HG02571 (cell line): ENCODE data around the gene HOXB6.

Experiments used
- ATAC-seq: cut with Tn5 transposase; IDR thresholded peaks from one replicate; pipeline ENCODE4 v1.9.1; 2021; ENCODE audit warnings: mild to moderate bottlenecking, moderate library complexity; ENCODE audit not compliant: unreplicated experiment

The HOXB6 gene

GRCh38 chr17:48636177-48637018, 31.6 kb upstream of the HOXB6 start:
- no peak for ATAC-seq

GRCh38 chr17:48634493-48635208, 29.9 kb upstream of the HOXB6 start:
- ATAC-seq: no peak

- no peak for ATAC-seq
Observed at GRCh38 chr17:48633266-48633677, 28.5 kb upstream of the HOXB6 start.

GRCh38 chr17:48632579-48633265, 27.9 kb upstream of the HOXB6 start:
- ATAC-seq: no peak

- ATAC-seq: no peak
Observed at GRCh38 chr17:48631693-48632578, 27.1 kb upstream of the HOXB6 start.

- ATAC-seq: no peak
Observed at GRCh38 chr17:48630925-48631692, 26.3 kb upstream of the HOXB6 start.

- no peak for ATAC-seq
Observed at GRCh38 chr17:48630009-48630924, 25.5 kb upstream of the HOXB6 start.

- no peak for ATAC-seq
Observed at GRCh38 chr17:48629411-48629759, 24.6 kb upstream of the HOXB6 start.

GRCh38 chr17:48628649-48629410, 24.0 kb upstream of the HOXB6 start:
- no peak for ATAC-seq

- no peak for ATAC-seq
Observed at GRCh38 chr17:48627623-48628521, 23.1 kb upstream of the HOXB6 start.

GRCh38 chr17:48627118-48627597, 22.4 kb upstream of the HOXB6 start:
- ATAC-seq: no peak

- no peak for ATAC-seq
Observed at GRCh38 chr17:48626245-48627117, 21.7 kb upstream of the HOXB6 start, which contains the start of gene HOXB9. Gene HOXB9, minus strand, starts transcription at chr17:48626358. Its CDS starts 89 bp downstream, at chr17:48626269.

- ATAC-seq: no peak
Observed at GRCh38 chr17:48625495-48626244, 20.9 kb upstream of the HOXB6 start.

- ATAC-seq: no peak
Observed at GRCh38 chr17:48624544-48625494, 20.0 kb upstream of the HOXB6 start.
